Glomerular visceral epithelial cell (primary cell): ENCODE measurements around the gene SLC25A48.

ENCODE experiments used
- DNase-seq: peaks from one replicate; pipeline ENCODE4 v3.0.0-alpha.2; 2016; ENCODE audit errors: extremely low spot score

SLC25A48 gene

GRCh38 chr5:135834639-135835529, at the start of gene SLC25A48:
SLC25A48 (plus strand) TSS chr5:135834663; CDS start chr5:135834848, 185 bp downstream.
- peak; percentile 61 for DNase-seq

- DNase-seq, result no peak
Observed at GRCh38 chr5:135800656-135801055, 33.8 kb upstream of the SLC25A48 start.

- DNase-seq, result no peak
Observed at GRCh38 chr5:135810188-135810943, 24.1 kb upstream of the SLC25A48 start.

- no peak for DNase-seq
Observed at GRCh38 chr5:135811007-135811406, 23.5 kb upstream of the SLC25A48 start.

- no peak for DNase-seq
Observed at GRCh38 chr5:135813758-135814157, 20.7 kb upstream of the SLC25A48 start.

GRCh38 chr5:135814316-135814715, 20.1 kb upstream of the SLC25A48 start:
- DNase-seq, result no peak

- DNase-seq, result no peak
Observed at GRCh38 chr5:135814812-135815211, 19.7 kb upstream of the SLC25A48 start.

GRCh38 chr5:135821061-135821801, 13.2 kb upstream of the SLC25A48 start:
- DNase-seq, result no peak

- DNase-seq, result no peak
Observed at GRCh38 chr5:135821802-135822201, 12.7 kb upstream of the SLC25A48 start.

- DNase-seq, result no peak
Observed at GRCh38 chr5:135822286-135822685, 12.2 kb upstream of the SLC25A48 start.

GRCh38 chr5:135822959-135823358, 11.5 kb upstream of the SLC25A48 start:
- DNase-seq, result no peak

- no peak for DNase-seq
Observed at GRCh38 chr5:135823881-135824280, 10.6 kb upstream of the SLC25A48 start.

GRCh38 chr5:135824541-135825041, 9.9 kb upstream of the SLC25A48 start:
- no peak for DNase-seq

GRCh38 chr5:135825373-135826220, 8.9 kb upstream of the SLC25A48 start:
- DNase-seq, result no peak

GRCh38 chr5:135826221-135826525, 8.3 kb upstream of the SLC25A48 start:
- no peak for DNase-seq

GRCh38 chr5:135826994-135827671, 7.3 kb upstream of the SLC25A48 start:
- DNase-seq, result no peak

- no peak for DNase-seq
Observed at GRCh38 chr5:135827965-135828781, 6.3 kb upstream of the SLC25A48 start.

- DNase-seq, result no peak
Observed at GRCh38 chr5:135828782-135829127, 5.7 kb upstream of the SLC25A48 start.

- no peak for DNase-seq
Observed at GRCh38 chr5:135829179-135829578, 5.3 kb upstream of the SLC25A48 start.
